ENCODE results near the gene RBMX2. TPM values are rescaled to one million over a fixed set of nuclear protein-coding genes. Genes with fewer than 3 reads are reported as not detected.
"Not testable (repeated sequence)": the region's sequence is repeated elsewhere in the genome, so short reads cannot be mapped to it uniquely, and the experiment has no call there.

Gene RBMX2, protein sequence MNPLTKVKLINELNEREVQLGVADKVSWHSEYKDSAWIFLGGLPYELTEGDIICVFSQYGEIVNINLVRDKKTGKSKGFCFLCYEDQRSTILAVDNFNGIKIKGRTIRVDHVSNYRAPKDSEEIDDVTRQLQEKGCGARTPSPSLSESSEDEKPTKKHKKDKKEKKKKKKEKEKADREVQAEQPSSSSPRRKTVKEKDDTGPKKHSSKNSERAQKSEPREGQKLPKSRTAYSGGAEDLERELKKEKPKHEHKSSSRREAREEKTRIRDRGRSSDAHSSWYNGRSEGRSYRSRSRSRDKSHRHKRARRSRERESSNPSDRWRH
- total RNA-seq (2013): 41.6 TPM
- polyA plus RNA-seq (10 to 100 TPM; 11.9 to 15.0 (median 13.1) TPM), polyA minus RNA-seq (5.0 and 11.5 TPM in 2 replicates), total RNA-seq (5.1 to 31.6 (median 19.4) reads per million in 11 experiments)

DNA sequence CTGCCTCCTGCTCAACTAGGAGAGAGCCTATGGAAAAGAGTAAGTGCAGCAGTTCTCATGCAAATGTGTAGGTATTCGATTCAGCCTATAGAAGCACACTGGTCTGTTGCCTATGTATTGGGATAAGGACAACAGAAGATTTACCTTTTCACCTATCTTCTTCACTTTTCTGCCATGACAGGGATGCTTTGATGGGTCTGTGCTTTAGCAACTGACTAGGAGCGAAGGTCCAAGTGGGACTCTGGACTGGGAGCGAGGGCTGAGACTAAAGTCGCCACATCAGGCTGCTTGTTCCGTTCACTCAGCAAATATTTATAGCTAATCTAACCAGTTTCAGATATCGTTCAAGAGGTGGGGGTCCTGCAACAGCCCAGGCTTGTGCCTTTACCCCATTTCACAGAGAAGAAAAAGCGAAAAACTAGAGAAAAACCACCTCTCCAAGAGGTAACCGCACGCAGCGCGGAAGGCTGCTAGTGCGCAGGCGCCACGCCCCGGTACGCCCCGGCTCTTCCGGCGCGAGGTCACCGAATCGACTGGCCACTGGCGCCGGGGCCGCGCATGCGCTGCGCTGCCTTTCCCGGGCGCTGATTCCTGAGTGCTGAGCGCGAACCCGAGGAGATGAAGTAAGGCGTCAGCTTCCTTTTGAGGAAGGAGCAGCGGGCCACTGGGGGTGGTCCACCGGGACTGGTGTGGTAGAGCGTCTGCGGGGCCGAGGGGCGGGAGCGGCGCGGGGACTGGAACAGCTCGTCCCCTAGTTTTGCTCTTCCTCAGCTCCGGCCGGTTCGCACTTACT lies at the start of gene RBMX2:
Gene RBMX2, plus strand, starts transcription at position 573 of the 793 bp plus-strand sequence. Its CDS starts 46 bp downstream, at position 619.
- Mint-ChIP-seq H3K4me1 (peaks cover 10% of the 10 kb centered on the region), H3K36me3 (peaks cover 11 to 13% of the 10 kb centered on the region in 2 donors), H3K27me3 (ENCODE audit: low read depth in 3 of 3) (peaks cover 5 to 9% (median 6%) of the 10 kb centered on the region in 3 donors), H3K27ac (peak within 1 kb of the TSS; percentile 81 to 93 (median 86)), H3K9me3 (no peaks in the 10 kb centered on the region), H3K4me3 (peak within 1 kb of the TSS; percentile 79 to 97)
- Histone ChIP-seq H3K36me3 (replicated peaks in 1 of 2; ENCODE audit: control insufficient read depth in 1 of 2, insufficient read depth in 2 of 2, low read length in 2 of 2) (peaks cover 8 to 12% of the 10 kb centered on the region in 2 donors), H3K79me2 (ENCODE audit: insufficient read depth, low read length) (peaks cover 5% of the 10 kb centered on the region), H3K9me3 (replicated peaks in 1 of 2; ENCODE audit: control insufficient read depth in 1 of 2, insufficient read depth in 1 of 2, low read length in 2 of 2) (no peaks in the 10 kb centered on the region), H4K20me1 (ENCODE audit: insufficient read depth, low read length) (no peaks in the 10 kb centered on the region), H3K27me3 (ENCODE audit: control insufficient read depth in 2 of 2, insufficient read depth in 2 of 2, low read length in 2 of 2) (peaks cover 4 to 17% of the 10 kb centered on the region in 2 donors), H3K9ac (ENCODE audit: insufficient read depth, low read length, poor library complexity, severe bottlenecking) (peak within 1 kb of the TSS; percentile 71), H3K4me2 (replicated peaks; ENCODE audit: extremely low read depth, low read length, poor library complexity, severe bottlenecking) (peak within 1 kb of the TSS; percentile 81), H3K4me1 (ENCODE audit: control insufficient read depth in 1 of 2, insufficient read depth in 2 of 2, low read length in 2 of 2) (peaks cover 9 to 13% of the 10 kb centered on the region in 2 donors), H3K4me3 (replicated peaks in 1 of 3; ENCODE audit: low read depth in 2 of 3, low read length in 3 of 3) (peak within 1 kb of the TSS; percentile 76 to 94 (median 90)), H3K27ac (ENCODE audit: low read depth in 1 of 2, low read length in 2 of 2) (peak within 1 kb of the TSS; percentile 42 to 81), H2AFZ (ENCODE audit: insufficient read depth, low read depth, low read length, poor library complexity, severe bottlenecking) (peak within 1 kb of the TSS; percentile 89)
- intact Hi-C loops (cut with micrococcal nuclease): loop anchor here in 1 of 2 donors (10.0 kb wide), 1 partner anchor 503 kb away; the partner anchor contains the start of gene ENOX2
- DNase-seq: peak; percentile 72 to 85 (median 80)
- 0% methylated on average over 12 of the region's 47 CpGs for WGBS (ENCODE audit: insufficient coverage)
- no peak for TF ChIP-seq CTCF (IDR thresholded peaks at IDR 0.05)

DNA sequence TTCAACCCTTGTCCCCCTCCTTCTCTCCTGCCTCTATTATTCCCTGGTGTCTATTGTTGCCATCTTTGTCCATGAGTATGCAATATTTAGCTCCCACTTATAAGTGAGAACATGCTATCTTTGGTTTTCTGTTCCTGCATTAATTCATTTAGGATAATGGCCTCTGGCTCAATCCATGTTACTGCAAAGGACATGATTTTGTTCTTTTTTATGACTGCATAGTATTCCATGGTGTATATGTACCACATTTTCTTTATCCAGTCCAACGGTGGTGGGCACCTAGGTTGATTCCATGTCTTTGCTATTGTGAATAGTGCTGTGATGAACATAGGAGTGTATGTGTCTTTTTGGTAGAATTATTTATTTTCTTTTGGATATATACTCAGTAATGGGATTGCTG lies 49.7 kb upstream of the RBMX2 start:
- H3K9me3 Mint-ChIP-seq; H3K4me1 Mint-ChIP-seq; H3K27me3 ChIP-seq (ENCODE audit: control insufficient read depth in 2 of 2, insufficient read depth in 2 of 2, low read length in 2 of 2); H4K20me1 ChIP-seq (ENCODE audit: insufficient read depth, low read length); H3K9ac ChIP-seq (ENCODE audit: insufficient read depth, low read length, poor library complexity, severe bottlenecking); H3K4me2 ChIP-seq (replicated peaks; ENCODE audit: extremely low read depth, low read length, poor library complexity, severe bottlenecking); H3K27ac Mint-ChIP-seq; intact Hi-C loops (cut with micrococcal nuclease); H3K4me1 ChIP-seq (ENCODE audit: control insufficient read depth in 1 of 2, insufficient read depth in 2 of 2, low read length in 2 of 2); H3K9me3 ChIP-seq (replicated peaks in 1 of 2; ENCODE audit: control insufficient read depth in 1 of 2, insufficient read depth in 1 of 2, low read length in 2 of 2); H2AFZ ChIP-seq (ENCODE audit: insufficient read depth, low read depth, low read length, poor library complexity, severe bottlenecking); H3K27me3 Mint-ChIP-seq (ENCODE audit: low read depth in 3 of 3); H3K4me3 Mint-ChIP-seq; H3K4me3 ChIP-seq (replicated peaks in 1 of 3; ENCODE audit: low read depth in 2 of 3, low read length in 3 of 3); DNase-seq; H3K27ac ChIP-seq (ENCODE audit: low read depth in 1 of 2, low read length in 2 of 2); H3K79me2 ChIP-seq (ENCODE audit: insufficient read depth, low read length): not testable (repeated sequence)
- H3K36me3 ChIP-seq (replicated peaks in 1 of 2; ENCODE audit: control insufficient read depth in 1 of 2, insufficient read depth in 2 of 2, low read length in 2 of 2): peaks cover 0 to 16% of the 10 kb centered on the region in 2 donors
- no CpG with 5 or more reads among the region's 1 CpG for WGBS (ENCODE audit: insufficient coverage)
- H3K36me3 Mint-ChIP-seq: peaks cover 25 to 31% of the 10 kb centered on the region in 2 donors

Data from CD14-positive monocyte (primary cell).